ENCODE data around the gene ZNF516.

Gene ZNF516

DNA sequence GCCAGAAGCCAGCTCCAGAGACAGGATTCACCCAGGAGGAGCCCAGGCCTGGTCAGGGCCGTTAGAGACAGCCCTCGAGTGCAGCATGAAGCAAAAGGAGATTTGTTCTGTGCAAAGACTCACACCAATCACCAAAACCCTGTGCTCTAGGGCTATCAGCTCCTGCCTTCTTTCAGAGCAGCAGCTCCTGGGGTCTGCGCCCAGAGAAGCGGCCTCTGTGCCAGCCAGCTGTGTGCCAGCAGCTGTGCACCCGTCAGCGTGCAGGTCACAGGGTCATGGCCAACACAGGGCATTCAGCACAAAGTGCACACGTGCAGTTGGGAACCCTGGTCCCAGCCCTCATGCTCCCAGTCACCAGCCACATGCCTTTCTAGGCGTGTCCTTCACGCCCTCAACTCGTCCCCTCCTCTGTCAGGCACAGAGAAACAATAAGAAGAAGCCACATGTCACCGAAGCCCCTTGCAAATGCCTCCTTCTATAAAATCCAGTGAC lies 49.3 kb downstream of the ZNF516 start:
- H3K4me2 ChIP-seq (ENCODE audit: low read length), result no peak overlapping the region
- no peaks in the 10 kb centered on the region for H3K79me2 ChIP-seq (ENCODE audit: insufficient read depth, low read length)
- no peaks in the 10 kb centered on the region for H4K20me1 ChIP-seq (ENCODE audit: insufficient read depth, low read length)

DNA sequence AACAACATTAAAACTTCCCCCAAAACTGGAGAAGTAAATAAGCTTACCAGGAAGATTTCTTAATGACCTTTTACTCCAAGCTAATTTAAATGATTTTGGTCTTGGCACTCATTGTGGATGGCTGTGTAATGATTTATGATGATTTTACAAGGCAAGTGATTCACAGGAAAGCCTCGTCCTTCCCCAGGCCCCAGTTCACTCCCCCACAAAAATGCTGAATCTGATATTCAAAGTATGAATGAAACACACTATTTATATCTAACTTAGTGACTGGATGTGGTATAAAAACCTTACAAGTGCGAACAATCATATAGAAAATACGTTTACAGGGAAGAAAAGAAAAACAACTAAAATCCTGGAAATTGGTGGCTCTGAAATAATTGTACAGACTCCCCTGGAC lies 49.8 kb downstream of the ZNF516 start:
- TF ChIP-seq, protein P1, sequence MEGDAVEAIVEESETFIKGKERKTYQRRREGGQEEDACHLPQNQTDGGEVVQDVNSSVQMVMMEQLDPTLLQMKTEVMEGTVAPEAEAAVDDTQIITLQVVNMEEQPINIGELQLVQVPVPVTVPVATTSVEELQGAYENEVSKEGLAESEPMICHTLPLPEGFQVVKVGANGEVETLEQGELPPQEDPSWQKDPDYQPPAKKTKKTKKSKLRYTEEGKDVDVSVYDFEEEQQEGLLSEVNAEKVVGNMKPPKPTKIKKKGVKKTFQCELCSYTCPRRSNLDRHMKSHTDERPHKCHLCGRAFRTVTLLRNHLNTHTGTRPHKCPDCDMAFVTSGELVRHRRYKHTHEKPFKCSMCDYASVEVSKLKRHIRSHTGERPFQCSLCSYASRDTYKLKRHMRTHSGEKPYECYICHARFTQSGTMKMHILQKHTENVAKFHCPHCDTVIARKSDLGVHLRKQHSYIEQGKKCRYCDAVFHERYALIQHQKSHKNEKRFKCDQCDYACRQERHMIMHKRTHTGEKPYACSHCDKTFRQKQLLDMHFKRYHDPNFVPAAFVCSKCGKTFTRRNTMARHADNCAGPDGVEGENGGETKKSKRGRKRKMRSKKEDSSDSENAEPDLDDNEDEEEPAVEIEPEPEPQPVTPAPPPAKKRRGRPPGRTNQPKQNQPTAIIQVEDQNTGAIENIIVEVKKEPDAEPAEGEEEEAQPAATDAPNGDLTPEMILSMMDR (IDR thresholded peaks at IDR 0.05; ENCODE audit: low read length), result no peak
- no peak for TF ChIP-seq EZH2 (IDR thresholded peaks at IDR 0.05; ENCODE audit: borderline replicate concordance, low read length)
- H3K9ac ChIP-seq (ENCODE audit: low read length), result no peak overlapping the region
- no peak overlapping the region for H3K4me2 ChIP-seq (ENCODE audit: low read length)
- no peaks in the 10 kb centered on the region for H4K20me1 ChIP-seq (ENCODE audit: insufficient read depth, low read length)
- H3K9me3 ChIP-seq (ENCODE audit: low read length), result no peaks in the 10 kb centered on the region
- no peaks in the 10 kb centered on the region for H3K79me2 ChIP-seq (ENCODE audit: insufficient read depth, low read length)
- H3K27ac ChIP-seq (ENCODE audit: low read depth, low read length, poor library complexity, severe bottlenecking), result no peak overlapping the region
- no peaks in the 10 kb centered on the region for H3K27me3 ChIP-seq (ENCODE audit: insufficient read depth, low read length)
- H3K9me2 ChIP-seq (ENCODE audit: low read depth, low read length), result no peaks in the 10 kb centered on the region
- no peak overlapping the region for H2AFZ ChIP-seq (ENCODE audit: low read length)
- H3F3A ChIP-seq (ENCODE audit: insufficient read depth, low read length), result no peaks in the 10 kb centered on the region
- H3K36me3 ChIP-seq (ENCODE audit: insufficient read depth, low read length), result peaks cover 18% of the 10 kb centered on the region
- peaks cover 5% of the 10 kb centered on the region for H3K4me1 ChIP-seq (ENCODE audit: insufficient read depth, low read length, severe bottlenecking)
- H3K4me3 ChIP-seq (ENCODE audit: low read depth, low read length, poor library complexity, severe bottlenecking), result no peak overlapping the region

More for the DNA sequence above, 49.3 kb downstream of the ZNF516 start:
- H3K36me3 ChIP-seq (ENCODE audit: insufficient read depth, low read length), result peaks cover 15% of the 10 kb centered on the region
- peaks cover 5% of the 10 kb centered on the region for H3K4me1 ChIP-seq (ENCODE audit: insufficient read depth, low read length, severe bottlenecking)
- no peak overlapping the region for H3K4me3 ChIP-seq (ENCODE audit: low read depth, low read length, poor library complexity, severe bottlenecking)
- no peaks in the 10 kb centered on the region for H3K27me3 ChIP-seq (ENCODE audit: insufficient read depth, low read length)
- H2AFZ ChIP-seq (ENCODE audit: low read length), result no peak overlapping the region
- TF ChIP-seq EZH2 (IDR thresholded peaks at IDR 0.05; ENCODE audit: borderline replicate concordance, low read length), result no peak
- TF ChIP-seq, protein P1 (IDR thresholded peaks at IDR 0.05; ENCODE audit: low read length), result no peak
- no peak overlapping the region for H3K9ac ChIP-seq (ENCODE audit: low read length)
- no peaks in the 10 kb centered on the region for H3F3A ChIP-seq (ENCODE audit: insufficient read depth, low read length)
- H3K9me2 ChIP-seq (ENCODE audit: low read depth, low read length), result no peaks in the 10 kb centered on the region
- H3K27ac ChIP-seq (ENCODE audit: low read depth, low read length, poor library complexity, severe bottlenecking), result no peak overlapping the region
- no peaks in the 10 kb centered on the region for H3K9me3 ChIP-seq (ENCODE audit: low read length)

- Histone ChIP-seq H3K36me3 (ENCODE audit: insufficient read depth, low read length) (peaks cover 18% of the 10 kb centered on the region), H3K79me2 (ENCODE audit: insufficient read depth, low read length) (no peaks in the 10 kb centered on the region), H3K4me3 (ENCODE audit: low read depth, low read length, poor library complexity, severe bottlenecking) (no peak overlapping the region), H3K4me1 (ENCODE audit: insufficient read depth, low read length, severe bottlenecking) (peaks cover 5% of the 10 kb centered on the region), H3K9ac (ENCODE audit: low read length) (no peak overlapping the region), H3K27me3 (ENCODE audit: insufficient read depth, low read length) (no peaks in the 10 kb centered on the region), H2AFZ (ENCODE audit: low read length) (no peak overlapping the region), H3K9me2 (ENCODE audit: low read depth, low read length) (no peaks in the 10 kb centered on the region), H4K20me1 (ENCODE audit: insufficient read depth, low read length) (no peaks in the 10 kb centered on the region), H3K4me2 (ENCODE audit: low read length) (no peak overlapping the region), H3F3A (ENCODE audit: insufficient read depth, low read length) (no peaks in the 10 kb centered on the region), H3K27ac (ENCODE audit: low read depth, low read length, poor library complexity, severe bottlenecking) (no peak overlapping the region), H3K9me3 (ENCODE audit: low read length) (no peaks in the 10 kb centered on the region)
- TF ChIP-seq, protein P1 (IDR thresholded peaks at IDR 0.05; ENCODE audit: low read length), result no peak
- TF ChIP-seq EZH2 (IDR thresholded peaks at IDR 0.05; ENCODE audit: borderline replicate concordance, low read length), result no peak
Measured at GRCh38 chr18:76444446-76445105, 50.5 kb downstream of the ZNF516 start.

All from OCI-LY1 (cell line).